SU-DHL-6 (cell line): ENCODE measurements around the gene HIPK2.

ENCODE experiments used
- CTCF ChIP-seq: fragments of 200-600 bp; sonication (generic); IDR thresholded peaks from one replicate; pipeline ENCODE4 v1.5.1; 2017; ENCODE audit warnings: antibody characterized with exemption, mild to moderate bottlenecking, low read length, moderate library complexity; ENCODE audit not compliant: insufficient read depth, poor library complexity, severe bottlenecking
- EZH2phosphoT487 ChIP-seq: fragments of 200-600 bp; sonication (generic), shearing (Covaris generic); conservative IDR thresholded peaks from 2 replicates; pipeline ENCODE4 v1.6.1; 2018; ENCODE audit warnings: mild to moderate bottlenecking, antibody characterized with exemption, low read length, moderate library complexity, mixed read lengths

DNA sequence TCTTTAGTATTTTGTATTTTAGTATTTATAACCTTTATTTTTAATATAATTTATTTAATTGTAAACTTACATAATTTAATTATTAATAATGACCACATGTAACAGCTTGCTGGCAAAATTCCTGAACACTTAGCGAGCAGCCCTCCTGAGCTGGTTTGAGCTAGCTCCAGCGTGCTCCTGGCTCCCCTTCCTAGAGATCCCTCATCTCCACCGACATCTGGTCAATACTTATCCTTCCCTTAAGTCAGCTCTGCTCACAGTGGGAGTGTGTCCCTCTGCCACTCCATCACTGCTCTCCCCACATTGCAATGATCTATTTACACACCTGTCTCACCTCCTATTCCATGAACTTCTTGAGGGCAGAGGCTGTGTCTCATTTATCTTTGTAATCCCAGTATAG, 30.6 kb upstream of the HIPK2 start:
- no peak for TF ChIP-seq CTCF
- no peak for TF ChIP-seq EZH2phosphoT487
